HG03025 (cell line): ENCODE results near the gene AHDC1.

Experiments
- ATAC-seq: cut with Tn5 transposase; IDR thresholded peaks from one replicate; pipeline ENCODE4 v1.9.1; 2021; ENCODE audit warnings: mild to moderate bottlenecking, moderate library complexity; ENCODE audit not compliant: unreplicated experiment, low FRiP score

The AHDC1 gene

GRCh38 chr1:27588256-27589232 is 15.4 kb downstream of the AHDC1 start:
- ATAC-seq = no peak

- no peak for ATAC-seq
Observed at GRCh38 chr1:27585684-27586083, 18.3 kb downstream of the AHDC1 start.

GRCh38 chr1:27584453-27584852 is 19.5 kb downstream of the AHDC1 start:
- ATAC-seq = no peak

GRCh38 chr1:27583479-27583878 is 20.5 kb downstream of the AHDC1 start:
- no peak for ATAC-seq

- no peak for ATAC-seq
Observed at GRCh38 chr1:27581823-27582243, 22.1 kb downstream of the AHDC1 start.

GRCh38 chr1:27577504-27578188 is 26.3 kb downstream of the AHDC1 start:
- ATAC-seq = no peak

GRCh38 chr1:27576806-27577227 is 27.1 kb downstream of the AHDC1 start:
- no peak for ATAC-seq

- ATAC-seq = no peak
Observed at GRCh38 chr1:27575840-27576331, 28.1 kb downstream of the AHDC1 start.

GRCh38 chr1:27574871-27575831 is 28.8 kb downstream of the AHDC1 start:
- ATAC-seq = no peak

- ATAC-seq = no peak
Observed at GRCh38 chr1:27574001-27574781, 29.8 kb downstream of the AHDC1 start.

- ATAC-seq = no peak
Observed at GRCh38 chr1:27572679-27573426, 31.1 kb downstream of the AHDC1 start.

- ATAC-seq = no peak
Observed at GRCh38 chr1:27572019-27572678, 31.8 kb downstream of the AHDC1 start.

- ATAC-seq = no peak
Observed at GRCh38 chr1:27571439-27572018, 32.4 kb downstream of the AHDC1 start.

- no peak for ATAC-seq
Observed at GRCh38 chr1:27570784-27571183, 33.2 kb downstream of the AHDC1 start.

GRCh38 chr1:27570356-27570755 is 33.6 kb downstream of the AHDC1 start:
- ATAC-seq = no peak

GRCh38 chr1:27569506-27570291 is 34.2 kb downstream of the AHDC1 start:
- ATAC-seq = no peak

- ATAC-seq = no peak
Observed at GRCh38 chr1:27569088-27569460, 34.9 kb downstream of the AHDC1 start.
